DMS53 (cell line): ENCODE measurements around the gene OST4.

Source experiments
- DNase-seq: peaks from one replicate; lab custom pipeline; 2025; lab: John Stamatoyannopoulos, UW

The OST4 gene

GRCh38 chr2:27092696-27093429 lies 21.4 kb upstream of the OST4 start:
- DNase-seq, result no peak

DNA sequence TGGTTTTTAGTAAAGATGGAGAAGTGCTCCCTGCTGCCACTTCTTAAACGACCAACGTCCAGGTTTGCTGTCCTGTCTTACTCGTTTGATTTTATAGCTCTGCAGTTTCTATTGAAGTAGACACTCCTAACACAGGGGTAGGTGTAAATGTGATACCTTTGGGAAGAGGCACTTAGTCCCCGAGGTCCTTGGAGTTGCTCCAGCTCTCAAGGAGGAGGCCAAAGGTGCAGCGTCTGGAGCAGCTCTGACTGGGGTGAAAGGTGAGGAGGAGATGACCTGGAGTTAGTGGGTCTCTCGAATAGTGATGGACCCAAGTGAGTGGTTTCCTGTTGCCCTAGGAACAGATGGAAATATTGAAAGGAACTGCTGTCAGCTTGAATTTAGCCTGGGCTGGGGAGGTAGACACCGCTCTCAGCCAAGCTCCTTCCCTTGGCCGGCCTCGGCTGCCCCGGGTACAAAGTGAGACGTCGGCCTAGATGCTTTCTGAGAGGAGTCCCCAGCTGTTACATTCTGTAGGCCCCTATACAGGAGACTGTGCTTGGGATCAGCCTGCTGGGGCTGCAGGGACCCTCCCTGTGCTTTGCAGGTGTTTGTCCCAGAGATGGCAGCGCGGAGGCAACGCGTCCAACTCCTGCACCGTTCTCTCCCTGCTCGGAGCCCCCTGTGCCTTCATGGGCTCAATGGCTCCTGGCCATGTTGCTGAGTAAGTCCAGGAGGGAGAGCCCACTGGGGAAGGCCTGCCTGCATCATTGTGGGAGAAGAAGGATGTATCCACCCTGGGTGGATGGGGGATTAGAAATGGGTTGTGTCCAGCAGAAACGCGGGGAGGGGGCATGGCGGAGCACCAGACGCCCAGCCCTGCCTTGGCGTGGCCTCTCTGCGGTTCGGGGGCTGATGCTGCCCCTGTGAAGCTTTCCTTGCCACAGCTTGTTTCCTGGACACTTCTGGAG lies 20.6 kb upstream of the OST4 start:
- DNase-seq, result no peak

GRCh38 chr2:27089111-27089954 lies 17.9 kb upstream of the OST4 start:
- DNase-seq, result no peak

- DNase-seq, result no peak
Measured at GRCh38 chr2:27088634-27089033, 17.2 kb upstream of the OST4 start.

- DNase-seq, result no peak
Measured at GRCh38 chr2:27087823-27088410, 16.5 kb upstream of the OST4 start.

DNA sequence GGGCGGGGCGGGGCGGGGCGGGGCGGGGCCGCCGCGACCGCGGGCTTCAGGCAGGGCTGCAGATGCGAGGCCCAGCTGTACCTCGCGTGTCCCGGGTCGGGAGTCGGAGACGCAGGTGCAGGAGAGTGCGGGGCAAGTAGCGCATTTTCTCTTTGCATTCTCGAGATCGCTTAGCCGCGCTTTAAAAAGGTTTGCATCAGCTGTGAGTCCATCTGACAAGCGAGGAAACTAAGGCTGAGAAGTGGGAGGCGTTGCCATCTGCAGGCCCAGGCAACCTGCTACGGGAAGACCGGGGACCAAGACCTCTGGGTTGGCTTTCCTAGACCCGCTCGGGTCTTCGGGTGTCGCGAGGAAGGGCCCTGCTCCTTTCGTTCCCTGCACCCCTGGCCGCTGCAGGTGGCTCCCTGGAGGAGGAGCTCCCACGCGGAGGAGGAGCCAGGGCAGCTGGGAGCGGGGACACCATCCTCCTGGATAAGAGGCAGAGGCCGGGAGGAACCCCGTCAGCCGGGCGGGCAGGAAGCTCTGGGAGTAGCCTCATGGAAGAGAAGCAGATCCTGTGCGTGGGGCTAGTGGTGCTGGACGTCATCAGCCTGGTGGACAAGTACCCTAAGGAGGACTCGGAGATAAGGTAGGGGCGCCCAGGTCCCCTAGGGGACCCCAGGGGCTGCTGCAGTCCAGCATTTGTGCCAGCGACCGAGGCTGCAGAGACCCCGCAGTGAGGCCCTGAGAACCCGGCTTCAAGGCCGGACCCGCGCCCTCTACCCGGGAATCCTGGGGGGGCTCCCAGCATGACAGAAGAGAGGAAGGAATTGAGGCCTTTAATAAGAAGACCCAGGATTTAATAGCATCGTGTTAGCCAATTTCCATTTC lies 15.5 kb upstream of the OST4 start, which contains the start of gene KHK:
Gene KHK (plus strand): TSS at position 49 of the 870 bp plus-strand sequence. CDS start 488 bp downstream, at position 537.
- DNase-seq, result peak; percentile 86

- peak; percentile 94 for DNase-seq
Measured at GRCh38 chr2:27086090-27086723, 14.8 kb upstream of the OST4 start.

DNA sequence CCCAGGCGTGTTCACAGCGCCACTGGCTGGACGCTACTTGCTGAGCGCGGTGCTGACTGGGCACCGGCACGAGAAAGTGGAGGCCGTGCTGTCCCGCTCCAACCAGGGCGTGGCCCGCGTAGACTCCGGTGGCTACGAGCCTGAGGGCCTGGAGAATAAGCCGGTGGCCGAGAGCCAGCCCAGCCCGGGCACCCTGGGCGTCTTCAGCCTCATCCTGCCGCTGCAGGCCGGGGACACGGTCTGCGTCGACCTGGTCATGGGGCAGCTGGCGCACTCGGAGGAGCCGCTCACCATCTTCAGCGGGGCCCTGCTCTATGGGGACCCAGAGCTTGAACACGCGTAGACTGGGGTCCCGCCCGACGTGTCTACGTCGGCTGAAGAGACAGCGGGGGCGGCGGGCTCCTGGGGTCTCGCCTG lies 14.2 kb upstream of the OST4 start:
- peak; percentile 65 for DNase-seq

DNA sequence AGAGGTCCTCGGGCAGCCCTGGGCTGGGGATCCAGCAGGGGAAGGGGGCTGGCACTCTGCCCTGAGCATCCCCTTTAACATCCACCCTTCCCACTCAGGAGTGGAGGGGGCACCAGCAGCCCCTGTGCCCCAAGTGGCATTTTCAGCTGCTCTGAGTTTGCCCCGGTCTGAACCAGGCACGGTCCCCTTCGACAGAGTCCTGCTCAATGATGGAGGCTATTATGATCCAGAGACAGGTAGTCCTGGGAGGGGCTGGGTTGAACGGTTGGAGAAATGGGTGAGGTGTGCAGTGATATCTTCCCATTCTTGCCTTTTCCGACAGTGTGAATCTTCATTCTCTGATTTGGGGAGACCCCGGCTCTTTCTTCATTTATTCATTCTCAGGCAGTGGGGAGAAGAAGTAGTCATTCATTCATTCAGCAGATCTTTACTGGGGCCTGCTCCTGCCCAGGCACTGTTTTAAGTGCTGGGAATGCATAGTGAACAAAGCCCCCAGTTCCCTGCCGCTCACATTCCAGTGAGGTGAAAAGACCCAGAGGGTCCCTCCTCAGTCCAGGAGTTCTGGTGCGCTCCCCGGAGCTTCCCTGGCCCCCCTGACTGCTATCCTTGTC lies 13.7 kb upstream of the OST4 start:
- DNase-seq, result no peak

DNA sequence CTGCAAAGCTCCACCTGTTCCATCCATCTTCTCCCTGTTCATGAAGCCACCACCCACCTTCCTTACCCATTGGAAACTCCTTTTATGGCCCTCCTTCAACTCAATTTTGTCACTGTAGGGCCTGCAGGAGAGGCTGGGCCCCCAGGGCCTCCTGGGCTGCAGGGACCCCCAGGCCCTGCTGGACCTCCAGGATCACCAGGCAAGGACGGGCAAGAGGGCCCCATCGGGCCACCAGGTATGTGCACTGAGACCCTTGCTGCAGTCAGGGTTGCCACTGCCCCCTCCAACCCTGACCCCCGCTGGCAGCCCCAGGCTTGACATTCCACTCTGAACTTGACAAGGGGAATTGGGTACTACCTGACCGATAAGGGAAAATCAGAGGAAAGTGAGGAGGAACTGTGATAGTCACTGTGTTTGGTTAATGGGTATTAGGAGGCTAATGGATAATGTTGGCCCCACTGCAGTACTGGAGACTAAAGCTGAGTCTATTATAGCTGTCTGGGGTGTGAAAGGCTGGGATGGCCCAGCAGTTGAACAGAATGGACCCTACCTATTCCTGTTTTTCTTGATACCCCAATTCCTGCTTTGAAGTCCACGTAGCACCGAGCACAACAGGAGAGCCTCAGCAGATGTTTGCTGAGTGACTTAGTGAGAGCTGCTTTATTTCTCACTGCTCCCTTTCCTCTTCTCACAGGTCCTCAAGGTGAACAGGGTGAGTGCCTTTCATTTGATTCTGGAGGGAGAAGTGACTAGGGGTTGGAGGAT lies 13.0 kb upstream of the OST4 start:
- no peak for DNase-seq

GRCh38 chr2:27083410-27084296 lies 12.2 kb upstream of the OST4 start:
- peak; percentile 17 for DNase-seq

DNA sequence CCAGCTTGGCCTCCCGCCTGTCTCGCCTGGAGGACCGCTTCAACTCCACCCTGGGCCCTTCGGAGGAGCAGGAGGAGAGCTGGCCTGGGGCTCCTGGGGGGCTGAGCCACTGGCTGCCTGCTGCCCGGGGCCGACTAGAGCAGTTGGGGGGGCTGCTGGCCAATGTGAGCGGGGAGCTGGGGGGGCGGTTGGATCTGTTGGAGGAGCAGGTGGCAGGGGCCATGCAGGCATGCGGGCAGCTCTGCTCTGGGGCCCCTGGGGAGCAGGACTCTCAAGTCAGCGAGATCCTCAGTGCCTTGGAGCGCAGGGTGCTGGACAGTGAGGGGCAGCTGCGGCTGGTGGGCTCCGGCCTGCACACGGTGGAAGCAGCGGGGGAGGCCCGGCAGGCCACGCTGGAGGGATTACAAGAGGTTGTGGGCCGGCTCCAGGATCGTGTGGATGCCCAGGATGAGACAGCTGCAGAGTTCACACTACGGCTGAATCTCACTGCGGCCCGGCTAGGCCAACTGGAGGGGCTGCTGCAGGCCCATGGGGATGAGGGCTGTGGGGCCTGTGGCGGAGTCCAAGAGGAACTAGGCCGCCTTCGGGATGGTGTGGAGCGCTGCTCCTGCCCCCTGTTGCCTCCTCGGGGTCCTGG lies 11.4 kb upstream of the OST4 start:
- no peak for DNase-seq

- DNase-seq, result no peak
Measured at GRCh38 chr2:27081984-27082772, 10.7 kb upstream of the OST4 start.

GRCh38 chr2:27080603-27080936 lies 9.1 kb upstream of the OST4 start:
- no peak for DNase-seq

GRCh38 chr2:27080140-27080469 lies 8.7 kb upstream of the OST4 start:
- DNase-seq, result no peak

GRCh38 chr2:27079233-27080139 lies 8.0 kb upstream of the OST4 start:
- DNase-seq, result no peak
